ENCODE data around the gene MORN1. TPM values are rescaled to one million over a fixed set of nuclear protein-coding genes. Genes with fewer than 3 reads are reported as not detected.

Gene MORN1
- total and polyA plus RNA-seq, 2 of the 4 experiments (the other 2 are of a cell fraction): 3.0 to 4.2 TPM

DNA sequence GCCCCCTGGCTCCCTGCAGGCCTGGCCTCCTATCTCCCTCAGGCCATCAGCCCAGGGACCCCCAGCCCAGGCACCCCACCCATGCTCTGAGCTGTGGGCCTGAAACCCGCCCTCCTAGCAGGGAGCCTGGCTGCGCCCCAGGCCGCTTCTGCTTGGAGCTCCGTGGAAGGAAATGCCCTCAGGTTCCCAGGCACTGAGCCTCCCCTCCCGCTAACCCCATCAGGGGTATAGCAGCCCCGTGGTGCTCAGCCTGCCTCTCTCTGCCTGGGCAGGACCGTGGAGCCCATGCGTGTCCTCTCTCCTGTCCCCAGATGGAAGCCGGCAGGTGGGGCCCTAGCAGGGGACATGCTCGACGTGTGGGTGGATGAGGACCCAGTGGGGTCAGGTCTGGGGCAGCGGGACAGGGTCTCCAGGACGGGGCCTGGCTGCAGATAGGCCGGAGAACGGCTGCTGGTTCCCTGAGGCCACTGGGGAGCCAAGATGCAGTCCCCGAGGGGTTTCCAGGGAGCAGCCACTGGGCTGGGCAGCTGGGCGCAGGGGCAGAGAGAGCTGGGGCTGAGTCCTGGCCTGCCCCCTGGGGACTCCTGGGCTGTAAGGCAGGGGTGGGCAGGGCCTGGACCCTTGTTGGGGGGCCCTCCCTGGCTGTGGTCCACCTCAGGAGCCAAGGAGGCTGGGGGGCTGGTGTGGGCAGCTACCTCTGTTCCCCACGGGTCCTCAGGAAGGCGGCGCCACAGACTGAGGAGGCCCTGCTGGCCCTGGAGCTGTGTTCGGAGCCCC lies 75.5 kb downstream of the MORN1 start:
- peak overlapping the region; percentile 9 for H2BK5ac ChIP-seq (ENCODE audit: low read depth, low read length, poor library complexity, severe bottlenecking)
- H4K20me1 ChIP-seq (ENCODE audit: insufficient read depth, low read length): 0 out of 2 replicates have a peak, but pooled peaks cover 3% of the 10 kb centered on the region
- in situ Hi-C loops (cut with MboI; ENCODE audit: low sequenced_read_pairs): no loop called here
- H3K4me2 ChIP-seq (ENCODE audit: low read depth, low read length): no peak overlapping the region
- WGBS, 2 experiments (ENCODE audit: extremely low coverage in 2 of 2, insufficient read length in 1 of 2): 75% methylated on average over 16 of the region's 21 CpGs; no CpG with 5 or more reads in 1 of the 2 experiments
- 0 out of 2 replicates have a peak, but pooled peaks cover 4% of the 10 kb centered on the region for H3K9me1 ChIP-seq (ENCODE audit: insufficient read depth, low read length)
- H3K18ac ChIP-seq (ENCODE audit: low read depth, low read length): no peak overlapping the region; the same call in 1 of the 2 replicates
- peak overlapping the region; percentile 30; the same call in 1 of the 2 replicates for H3K27ac ChIP-seq (ENCODE audit: insufficient read depth, low read length)
- peaks cover 0 to 28% of the 10 kb centered on the region in 2 experiments; a peak in 1 of 4 replicates for H3K79me1 ChIP-seq (ENCODE audit: low read depth in 1 of 2, low read length in 2 of 2)
- H3K9me3 ChIP-seq (ENCODE audit: control insufficient read depth, insufficient read depth, low read length): no peaks in the 10 kb centered on the region
- H3K9ac ChIP-seq (ENCODE audit: low read depth, low read length): no peak overlapping the region
- peaks cover 32% of the 10 kb centered on the region for H3K4me1 ChIP-seq (ENCODE audit: control insufficient read depth, insufficient read depth, low read length)
- H4K8ac ChIP-seq (ENCODE audit: low read depth in 2 of 2, low read length in 2 of 2): peak overlapping the region; percentile 75 to 92; a peak in 3 of 4 replicates
- H3K14ac ChIP-seq (replicated peaks; ENCODE audit: low read depth, low read length): 0 out of 2 replicates have a peak overlapping the region, but pooled peaks have one; percentile 51
- BruUV-seq (replicated peaks): no TSS peak
- DNase-seq (no peak), ATAC-seq (ENCODE audit: low read depth) (no peak)
- no peaks in the 10 kb centered on the region for H3K36me3 ChIP-seq (ENCODE audit: control insufficient read depth, insufficient read depth, low read length)
- intact Hi-C loops (cut with micrococcal nuclease): no loop called here
- no peak overlapping the region for H3K56ac ChIP-seq (ENCODE audit: extremely low read depth, insufficient read depth, low read length)
- ChIA-PET CTCF (interaction anchor here (1.0 to 1.6 kb wide), 6 partner anchors 20 to 141 kb away, joined by 3 to 5 read pairs (median 4); partner anchors contain the start of gene FAAP20), POLR2A (ENCODE audit: unreplicated experiment) (no interaction called here)
- peak overlapping the region; percentile 84 for H3K4ac ChIP-seq (ENCODE audit: low read depth, low read length)
- no peak overlapping the region for H3K23ac ChIP-seq (ENCODE audit: low read depth, low read length)
- H2BK120ac ChIP-seq (ENCODE audit: low read depth, low read length): peak overlapping the region; percentile 74
- dilution Hi-C loops (cut with HindIII; ENCODE audit: low sequenced_read_pairs, unreplicated experiment): no loop called here
- H3K4me3 ChIP-seq (ENCODE audit: insufficient read depth, low read depth, low read length): no peak overlapping the region
- no peak overlapping the region; the same call in 2 of the 3 replicates for H2BK15ac ChIP-seq (ENCODE audit: low read depth, low read length)
- H2AK9ac ChIP-seq (replicated peaks; ENCODE audit: low read depth, low read length, poor library complexity): peak overlapping the region; percentile 90
- no peaks in the 10 kb centered on the region for H3K27me3 ChIP-seq (ENCODE audit: control insufficient read depth, insufficient read depth, low read length)
- peak overlapping the region; percentile 91 for H2AK5ac ChIP-seq (ENCODE audit: low read depth, low read length)
- H4K5ac ChIP-seq (ENCODE audit: low read depth, low read length): peak overlapping the region; percentile 62; the same call in 1 of the 2 replicates
- H2BK20ac ChIP-seq (ENCODE audit: low read depth, low read length): peak overlapping the region; percentile 76; the same call in 1 of the 2 replicates
- H4K91ac ChIP-seq (ENCODE audit: insufficient read depth, low read depth, low read length): peak overlapping the region; percentile 93; the same call in 1 of the 2 replicates
- H2AFZ ChIP-seq (replicated peaks; ENCODE audit: low read length, poor library complexity): peak overlapping the region; percentile 83
- TF ChIP-seq NFE2L2 (IDR thresholded peaks at IDR 0.05; ENCODE audit: low read depth, low read length) (no peak), ELK1 (IDR thresholded peaks at IDR 0.05; ENCODE audit: borderline replicate concordance, low read depth, low read length) (no peak), BHLHE40 (IDR thresholded peaks at IDR 0.05; ENCODE audit: low read depth, low read length) (no peak), RAD21 (IDR thresholded peaks at IDR 0.05; ENCODE audit: low read length) (no peak), RFX5 (IDR thresholded peaks at IDR 0.05; ENCODE audit: low read depth, low read length) (no peak), MAFK (IDR thresholded peaks at IDR 0.05; ENCODE audit: low read depth, low read length) (no peak), CTCF (conservative IDR thresholded peaks at IDR 0.05; ENCODE audit: low read depth, low read length) (no peak), MXI1 (IDR thresholded peaks at IDR 0.05; ENCODE audit: borderline replicate concordance, low read depth, low read length) (no peak), FOS (IDR thresholded peaks at IDR 0.05; ENCODE audit: low read depth, low read length) (no peak), CHD1 (IDR thresholded peaks at IDR 0.05; ENCODE audit: low read depth, low read length) (no peak), POLR2A (IDR thresholded peaks at IDR 0.05; ENCODE audit: low read depth, low read length) (no peak), MAZ (IDR thresholded peaks at IDR 0.05; ENCODE audit: borderline replicate concordance, low read depth, low read length) (no peak), SMC3 (IDR thresholded peaks at IDR 0.05; ENCODE audit: low read depth, low read length) (no peak)
- TF ChIP-seq, protein P1, sequence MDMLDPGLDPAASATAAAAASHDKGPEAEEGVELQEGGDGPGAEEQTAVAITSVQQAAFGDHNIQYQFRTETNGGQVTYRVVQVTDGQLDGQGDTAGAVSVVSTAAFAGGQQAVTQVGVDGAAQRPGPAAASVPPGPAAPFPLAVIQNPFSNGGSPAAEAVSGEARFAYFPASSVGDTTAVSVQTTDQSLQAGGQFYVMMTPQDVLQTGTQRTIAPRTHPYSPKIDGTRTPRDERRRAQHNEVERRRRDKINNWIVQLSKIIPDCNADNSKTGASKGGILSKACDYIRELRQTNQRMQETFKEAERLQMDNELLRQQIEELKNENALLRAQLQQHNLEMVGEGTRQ (IDR thresholded peaks at IDR 0.05; ENCODE audit: low read depth, low read length): no peak

Data from IMR-90 (cell line).